IPS DF 6.9 (cell line): ENCODE results near the gene GRID1.

Experiments
- DNase-seq: peaks from one replicate; pipeline ENCODE4 v3.0.0-alpha.2; 2013; ENCODE audit warnings: low read depth, low spot score
- H3K27ac ChIP-seq: one replicate; pipeline ENCODE4 v1.5.1; 2013; ENCODE audit warnings: low read length, control low read depth
- H3K27me3 ChIP-seq: 2 replicates; pipeline ENCODE4 v1.6.1; 2013; ENCODE audit warnings: mild to moderate bottlenecking, low read length; ENCODE audit not compliant: control insufficient read depth, insufficient read depth
- H3K36me3 ChIP-seq: 2 replicates; pipeline ENCODE4 v1.6.1; 2013; ENCODE audit warnings: low read length; ENCODE audit not compliant: control insufficient read depth, insufficient read depth
- H3K4me1 ChIP-seq: 2 replicates; pipeline ENCODE4 v1.6.1; 2013; ENCODE audit warnings: low read length; ENCODE audit not compliant: control insufficient read depth, insufficient read depth
- H3K4me3 ChIP-seq: 2 replicates; pipeline ENCODE4 v1.5.1; 2013; ENCODE audit warnings: mild to moderate bottlenecking, low read length
- H3K9me3 ChIP-seq: 2 replicates; pipeline ENCODE4 v1.6.1; 2013; ENCODE audit warnings: low read length, inconsistent platforms; ENCODE audit not compliant: control insufficient read depth, insufficient read depth
- WGBS: extraction: QIAGEN DNeasy Blood & Tissue Kit; methylation state at CpG from one replicate; pipeline ENCODE4 v1.1.7; 2013; ENCODE audit warnings: mixed read lengths, missing lambda C conversion rate; ENCODE audit not compliant: insufficient read length, insufficient coverage; 5-methylcytosine and 5-hydroxymethylcytosine counted together

GRID1 gene

GRCh38 chr10:86124734-86125133 lies 241.9 kb downstream of the GRID1 start:
- Histone ChIP-seq H3K9me3 (no peaks in the 10 kb centered on the region), H3K36me3 (no peaks in the 10 kb centered on the region), H3K4me3 (no peak overlapping the region), H3K27me3 (no peaks in the 10 kb centered on the region), H3K27ac (no peak overlapping the region), H3K4me1 (no peaks in the 10 kb centered on the region; the same call in 1 of the 2 replicates)
- no CpG with 5 or more reads among the region's 4 CpGs for WGBS
- DNase-seq: no peak

- no peak overlapping the region for H3K27ac ChIP-seq
These were observed 242.9 kb downstream of the GRID1 start for GRCh38 chr10:86123715-86124114.

GRCh38 chr10:86123304-86123703 lies 243.3 kb downstream of the GRID1 start:
- H3K36me3 ChIP-seq: no peaks in the 10 kb centered on the region
- no peak overlapping the region for H3K27ac ChIP-seq
- no peaks in the 10 kb centered on the region for H3K27me3 ChIP-seq
- WGBS: no CpG with 5 or more reads among the region's 4 CpGs
- no peaks in the 10 kb centered on the region for H3K9me3 ChIP-seq
- H3K4me3 ChIP-seq: no peak overlapping the region
- no peaks in the 10 kb centered on the region; the same call in 1 of the 2 replicates for H3K4me1 ChIP-seq
- no peak for DNase-seq

More at GRCh38 chr10:86123715-86124114, 242.9 kb downstream of the GRID1 start:
- Histone ChIP-seq H3K4me3 (no peak overlapping the region), H3K27me3 (no peaks in the 10 kb centered on the region), H3K9me3 (no peaks in the 10 kb centered on the region), H3K4me1 (no peaks in the 10 kb centered on the region; the same call in 1 of the 2 replicates), H3K36me3 (no peaks in the 10 kb centered on the region)
- no CpG with 5 or more reads among the region's 6 CpGs for WGBS
- no peak for DNase-seq

- Histone ChIP-seq H3K27me3 (no peaks in the 10 kb centered on the region), H3K4me3 (no peak overlapping the region), H3K27ac (no peak overlapping the region), H3K4me1 (no peaks in the 10 kb centered on the region; the same call in 1 of the 2 replicates), H3K9me3 (no peaks in the 10 kb centered on the region), H3K36me3 (no peaks in the 10 kb centered on the region)
- WGBS: no CpG with 5 or more reads among the region's 2 CpGs
- DNase-seq: no peak
These were observed 243.9 kb downstream of the GRID1 start for GRCh38 chr10:86122646-86123045.

GRCh38 chr10:86121200-86121599 lies 245.4 kb downstream of the GRID1 start:
- DNase-seq: no peak
- no peaks in the 10 kb centered on the region for H3K36me3 ChIP-seq
- H3K4me1 ChIP-seq: no peaks in the 10 kb centered on the region; the same call in 1 of the 2 replicates
- no peaks in the 10 kb centered on the region for H3K9me3 ChIP-seq
- H3K27me3 ChIP-seq: no peaks in the 10 kb centered on the region
- H3K27ac ChIP-seq: no peak overlapping the region
- WGBS: 100% methylated on average over 1 of the region's 1 CpG
- no peak overlapping the region for H3K4me3 ChIP-seq

- Histone ChIP-seq H3K27ac (no peak overlapping the region), H3K9me3 (no peaks in the 10 kb centered on the region), H3K36me3 (no peaks in the 10 kb centered on the region), H3K4me3 (no peak overlapping the region), H3K27me3 (no peaks in the 10 kb centered on the region), H3K4me1 (no peaks in the 10 kb centered on the region)
- no peak for DNase-seq
These were observed 249.5 kb downstream of the GRID1 start for GRCh38 chr10:86117051-86117450.

GRCh38 chr10:86113983-86114382 lies 252.6 kb downstream of the GRID1 start:
- no CpG with 5 or more reads among the region's 3 CpGs for WGBS
- no peaks in the 10 kb centered on the region for H3K4me1 ChIP-seq
- H3K27ac ChIP-seq: no peak overlapping the region
- no peaks in the 10 kb centered on the region for H3K36me3 ChIP-seq
- H3K4me3 ChIP-seq: no peak overlapping the region
- H3K9me3 ChIP-seq: no peaks in the 10 kb centered on the region
- no peaks in the 10 kb centered on the region for H3K27me3 ChIP-seq
- DNase-seq: no peak

GRCh38 chr10:86113501-86113900 lies 253.1 kb downstream of the GRID1 start:
- no peaks in the 10 kb centered on the region for H3K4me1 ChIP-seq
- no peaks in the 10 kb centered on the region for H3K27me3 ChIP-seq
- H3K4me3 ChIP-seq: no peak overlapping the region
- no peak overlapping the region for H3K27ac ChIP-seq
- no peak for DNase-seq
- WGBS: no CpG with 5 or more reads among the region's 4 CpGs
- no peaks in the 10 kb centered on the region for H3K9me3 ChIP-seq
- H3K36me3 ChIP-seq: no peaks in the 10 kb centered on the region

GRCh38 chr10:86113044-86113443 lies 253.6 kb downstream of the GRID1 start:
- no peaks in the 10 kb centered on the region for H3K9me3 ChIP-seq
- no CpG with 5 or more reads among the region's 1 CpG for WGBS

GRCh38 chr10:86111902-86112545 lies 254.6 kb downstream of the GRID1 start:
- no peak for DNase-seq
- Histone ChIP-seq H3K27me3 (no peaks in the 10 kb centered on the region), H3K4me3 (no peak overlapping the region), H3K36me3 (no peaks in the 10 kb centered on the region), H3K9me3 (no peaks in the 10 kb centered on the region), H3K27ac (no peak overlapping the region), H3K4me1 (no peaks in the 10 kb centered on the region)
- WGBS: no CpG with 5 or more reads among the region's 5 CpGs

More at GRCh38 chr10:86113044-86113443, 253.6 kb downstream of the GRID1 start:
- DNase-seq: no peak
- H3K36me3 ChIP-seq: no peaks in the 10 kb centered on the region
- H3K27me3 ChIP-seq: no peaks in the 10 kb centered on the region
- no peak overlapping the region for H3K27ac ChIP-seq
- no peaks in the 10 kb centered on the region for H3K4me1 ChIP-seq
- H3K4me3 ChIP-seq: no peak overlapping the region

- no peak for DNase-seq
- Histone ChIP-seq H3K36me3 (no peaks in the 10 kb centered on the region), H3K27me3 (no peaks in the 10 kb centered on the region), H3K4me1 (no peaks in the 10 kb centered on the region), H3K9me3 (no peaks in the 10 kb centered on the region), H3K4me3 (no peak overlapping the region), H3K27ac (no peak overlapping the region)
- no CpG with 5 or more reads among the region's 6 CpGs for WGBS
These were observed 256.3 kb downstream of the GRID1 start for GRCh38 chr10:86110156-86110786.
